ENCODE data around the gene POU3F1.
"Not testable (repeated sequence)": the region's sequence is repeated elsewhere in the genome, so short reads cannot be mapped to it uniquely, and the experiment has no call there.

The POU3F1 gene

DNA sequence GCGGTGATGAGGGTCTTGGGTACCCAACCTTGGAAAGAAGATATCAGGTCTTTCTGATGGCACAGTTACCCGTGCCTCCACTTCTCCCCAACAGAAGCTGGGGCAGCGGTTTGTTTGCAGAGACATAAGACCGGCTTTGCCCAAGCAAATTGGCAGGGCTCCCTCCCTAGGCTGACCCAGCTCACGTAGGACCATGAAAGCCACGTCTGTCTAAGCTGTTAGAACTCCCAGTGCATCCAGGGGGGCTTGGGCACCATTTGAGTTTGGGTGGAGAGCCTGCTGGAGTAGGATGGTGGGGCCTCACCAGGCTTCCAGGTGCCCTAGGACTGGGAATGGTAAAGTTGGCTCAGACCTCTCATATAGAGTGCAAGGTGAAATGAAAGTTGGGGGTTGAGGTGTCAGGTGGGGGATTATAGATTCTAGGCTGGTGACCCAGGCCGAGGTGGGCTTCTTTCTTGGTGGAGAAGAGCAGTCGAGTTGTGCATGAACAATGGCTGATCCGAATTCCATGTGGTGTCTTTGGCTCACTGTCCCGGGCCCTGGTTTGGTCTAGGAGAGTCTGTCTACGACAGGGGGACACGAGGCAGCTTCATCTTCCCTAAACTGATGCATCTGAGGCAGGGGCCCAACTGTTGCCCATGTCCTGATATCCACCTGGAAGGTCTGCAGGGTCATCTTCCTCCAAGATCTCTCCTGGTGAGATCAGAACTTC is 3.4 kb downstream of the POU3F1 start:
- no peak for DNase-seq (ENCODE audit: low read depth)
- no peak overlapping the region for H3K4me3 ChIP-seq (ENCODE audit: low read length)
- TF ChIP-seq CTCF (conservative IDR thresholded peaks at IDR 0.05; ENCODE audit: low read length), result no peak

DNA sequence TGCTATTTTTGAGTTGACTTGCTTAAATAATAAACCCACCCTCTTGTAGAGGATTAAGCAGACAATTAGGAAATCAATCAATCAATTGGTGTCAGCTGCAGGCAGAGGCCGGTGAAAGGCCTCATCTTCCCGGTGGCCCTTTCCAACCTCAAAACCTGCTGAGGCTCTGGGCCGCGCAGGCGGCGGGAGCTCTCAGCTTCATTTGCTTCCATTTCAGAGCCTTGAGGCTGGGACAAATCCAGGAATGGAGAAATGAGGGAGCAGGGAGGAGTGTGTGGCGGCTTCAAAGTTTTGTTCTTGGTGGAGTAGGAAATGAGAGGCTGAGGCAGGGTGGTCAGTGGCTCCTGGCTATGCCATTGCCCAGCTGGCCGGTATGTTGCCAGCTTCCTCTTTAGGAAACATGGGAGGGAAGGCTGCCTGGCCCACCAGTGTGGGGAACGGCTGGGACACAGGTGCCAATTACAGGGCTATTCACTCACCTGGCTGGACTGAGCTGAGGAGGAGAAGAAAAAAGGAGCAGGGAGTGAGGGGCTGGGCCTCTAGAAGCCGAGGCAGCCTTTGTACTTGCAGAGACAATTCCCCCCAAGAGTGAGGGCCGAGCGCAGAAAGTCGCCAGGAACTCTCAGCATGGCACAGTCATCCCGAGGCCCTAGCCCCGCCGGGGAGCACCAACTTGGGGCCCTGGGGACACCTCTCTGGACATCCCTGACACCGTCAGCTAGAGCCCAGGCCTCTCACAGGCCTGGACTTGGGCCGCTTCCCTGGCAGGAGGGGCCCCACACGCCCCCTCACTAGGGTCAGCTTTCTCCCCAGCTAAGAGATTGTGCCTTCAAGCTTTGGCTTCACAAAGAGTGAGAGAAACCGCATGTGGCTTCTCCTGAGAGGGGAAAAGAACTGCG is 4.4 kb downstream of the POU3F1 start:
- H3K4me3 ChIP-seq (ENCODE audit: low read length), result no peak overlapping the region
- DNase-seq (ENCODE audit: low read depth), result no peak
- no peak for TF ChIP-seq CTCF (conservative IDR thresholded peaks at IDR 0.05; ENCODE audit: low read length)

DNA sequence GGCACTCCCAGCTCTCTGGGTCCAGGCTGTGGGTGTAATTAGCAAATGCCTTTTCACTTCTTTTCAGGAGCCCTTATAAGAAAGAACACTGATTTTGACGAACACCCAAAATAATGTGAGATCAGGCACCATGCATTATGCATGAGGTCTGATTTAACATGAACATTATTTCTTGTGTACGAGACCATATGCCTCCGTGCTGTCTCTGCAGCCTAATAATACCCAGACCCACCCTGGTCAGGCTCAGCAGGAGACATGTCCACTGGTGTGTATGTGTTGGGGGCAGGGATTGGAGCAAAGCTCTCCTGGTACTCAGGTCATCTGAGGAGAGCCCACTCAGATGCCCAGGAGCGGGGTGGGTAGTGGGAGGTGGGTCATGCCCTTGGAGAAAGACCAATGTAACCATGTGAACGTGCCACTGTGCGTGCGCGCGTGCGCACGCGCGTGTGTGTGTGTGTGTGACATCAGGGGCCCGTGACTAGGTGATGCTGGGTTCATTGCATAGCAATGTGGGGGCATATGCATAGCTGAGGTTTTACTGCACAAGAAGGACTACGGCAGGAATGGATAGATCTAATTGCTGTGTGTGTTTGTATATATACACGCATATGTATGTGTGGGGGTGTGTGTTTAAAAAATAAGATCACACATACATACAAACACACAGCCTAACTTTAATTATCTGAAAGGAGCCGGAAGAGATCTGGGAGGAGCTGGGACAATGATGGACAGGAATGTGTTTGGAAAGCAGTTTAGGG is 7.1 kb downstream of the POU3F1 start:
- H3K4me3 ChIP-seq (ENCODE audit: low read length), result no peak overlapping the region
- no peak for TF ChIP-seq CTCF (conservative IDR thresholded peaks at IDR 0.05; ENCODE audit: low read length)
- no peak for DNase-seq (ENCODE audit: low read depth)

- H3K4me3 ChIP-seq (ENCODE audit: low read length), result no peak overlapping the region
- DNase-seq (ENCODE audit: low read depth), result peak; percentile 56
- no peak for TF ChIP-seq CTCF (conservative IDR thresholded peaks at IDR 0.05; ENCODE audit: low read length)
Measured at GRCh38 chr1:38038861-38039260, 7.7 kb downstream of the POU3F1 start.

GRCh38 chr1:38037221-38037939 is 9.2 kb downstream of the POU3F1 start:
- H3K4me3 ChIP-seq (ENCODE audit: low read length), result no peak overlapping the region
- TF ChIP-seq CTCF (conservative IDR thresholded peaks at IDR 0.05; ENCODE audit: low read length), result peak; percentile 18; the same call in 1 of the 2 replicates
- DNase-seq (ENCODE audit: low read depth), result no peak

DNA sequence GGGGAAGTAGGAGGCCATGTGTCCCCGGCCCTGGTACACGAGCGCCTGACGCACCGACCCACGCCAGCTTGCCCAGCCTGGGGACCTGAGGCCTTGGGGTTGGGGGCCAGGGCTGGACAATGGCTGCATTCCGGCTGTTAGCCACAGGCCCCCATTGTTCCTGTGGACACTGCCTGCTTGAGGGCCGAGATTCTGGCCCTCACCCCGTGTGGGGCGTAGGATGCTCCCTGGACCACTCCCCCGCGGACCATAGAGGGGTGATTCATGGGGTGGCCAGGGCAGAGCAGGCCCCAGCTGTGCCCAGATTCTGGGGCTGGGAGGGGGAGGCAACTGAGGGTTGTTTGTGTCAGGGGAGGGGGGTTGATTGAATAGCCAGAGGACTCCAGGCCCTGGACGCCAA is 11.7 kb downstream of the POU3F1 start:
- DNase-seq (ENCODE audit: low read depth), result no peak
- H3K4me3 ChIP-seq (ENCODE audit: low read length), result no peak overlapping the region
- no peak for TF ChIP-seq CTCF (conservative IDR thresholded peaks at IDR 0.05; ENCODE audit: low read length)

- not testable (repeated sequence) for H3K4me3 ChIP-seq (ENCODE audit: low read length); DNase-seq (ENCODE audit: low read depth)
Measured at GRCh38 chr1:38032992-38033391, 13.6 kb downstream of the POU3F1 start.

Data from AG10803 (cell line).